Progenitor cell of endocrine pancreas (in vitro differentiated cells): Measurements from ENCODE around the gene MRPL43. TPM values are rescaled to one million over a fixed set of nuclear protein-coding genes. Genes with fewer than 3 reads are reported as not detected.

Experiments used
- DNase-seq: peaks from one replicate; pipeline ENCODE4 v3.0.0; 2021; ENCODE audit warnings: low spot score; ENCODE audit not compliant: unreplicated experiment
- H3K27ac Mint-ChIP-seq: 2 replicates; pipeline ENCODE4 v1.8.0; 2021; ENCODE audit warnings: mild to moderate bottlenecking, moderate library complexity, mixed read lengths
- H3K27me3 Mint-ChIP-seq: 2 replicates; pipeline ENCODE4 v1.8.0; 2021; ENCODE audit warnings: mixed read lengths
- H3K36me3 Mint-ChIP-seq: 2 replicates; pipeline ENCODE4 v1.8.0; 2022; ENCODE audit warnings: mixed read lengths; ENCODE audit not compliant: insufficient read depth
- H3K4me1 Mint-ChIP-seq: 2 replicates; pipeline ENCODE4 v1.8.0; 2021; ENCODE audit warnings: low read depth, mixed read lengths
- H3K4me3 Mint-ChIP-seq: 2 replicates; pipeline ENCODE4 v1.8.0; 2021; ENCODE audit warnings: low read depth, mild to moderate bottlenecking, moderate library complexity, mixed read lengths
- H3K9me3 Mint-ChIP-seq: 2 replicates; pipeline ENCODE4 v1.8.0; 2021; ENCODE audit warnings: low read depth, mixed read lengths
- CTCF ChIP-seq: fragments of 200-600 bp; sonication (generic); IDR thresholded peaks from one replicate; pipeline ENCODE4 v1.5.0; 2021; ENCODE audit warnings: antibody characterized with exemption, mild to moderate bottlenecking; ENCODE audit not compliant: unreplicated experiment
- total RNA-seq: library from RNA; stranded (reverse); gene quantifications from 2 replicates; pipeline ENCODE4 v1.2.1, GENCODE V29; 2021

MRPL43 gene
- total RNA-seq, 1 donor from 2014 or later = 70.7 TPM

GRCh38 chr10:101013365-101013825 lies 26.1 kb upstream of the MRPL43 start:
- H3K27me3 Mint-ChIP-seq = peaks cover 46% of the 10 kb centered on the region
- H3K4me3 Mint-ChIP-seq = no peak overlapping the region
- peaks cover 12% of the 10 kb centered on the region for H3K4me1 Mint-ChIP-seq
- H3K36me3 Mint-ChIP-seq = no peaks in the 10 kb centered on the region
- DNase-seq = no peak
- no peak overlapping the region for H3K27ac Mint-ChIP-seq
- H3K9me3 Mint-ChIP-seq = no peaks in the 10 kb centered on the region
- TF ChIP-seq CTCF = no peak

DNA sequence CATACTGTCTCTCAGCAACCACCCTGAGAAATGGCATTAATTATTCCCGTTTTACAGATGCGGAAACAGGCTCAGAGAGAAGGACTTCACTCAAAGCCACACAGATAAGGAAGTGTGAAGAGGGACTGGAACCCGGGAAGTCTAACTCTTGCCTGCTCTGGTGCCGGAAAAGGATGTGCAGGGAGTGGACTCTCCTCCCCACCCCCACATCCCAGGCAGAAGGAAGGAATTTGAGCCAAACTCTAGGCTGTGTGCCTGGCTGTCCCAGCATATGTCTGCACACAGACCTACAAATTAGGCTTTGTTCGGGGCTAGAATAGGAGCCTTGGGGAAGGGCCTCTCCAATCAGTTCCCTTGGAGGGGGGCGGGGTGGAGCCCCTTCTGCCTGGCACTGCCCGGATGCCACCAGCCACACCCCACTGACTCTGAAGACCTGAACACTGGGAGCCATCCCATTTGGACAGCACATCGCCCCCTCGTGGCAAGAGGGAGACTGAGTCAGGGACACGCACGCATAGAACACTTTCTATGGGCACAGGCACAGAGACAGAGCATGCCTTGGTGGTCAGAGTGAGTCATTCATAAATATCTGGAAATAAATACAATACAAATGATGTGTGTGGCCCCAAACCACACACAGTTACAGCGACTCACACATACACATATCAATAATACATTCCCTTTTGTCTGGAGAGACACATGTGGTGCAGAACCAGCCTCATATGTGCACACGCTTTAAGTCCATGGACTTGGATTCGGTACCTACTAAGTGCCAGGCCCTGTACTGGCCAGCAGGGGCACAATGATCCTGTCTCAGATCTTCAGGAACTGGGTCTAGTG lies 25.4 kb upstream of the MRPL43 start:
- H3K36me3 Mint-ChIP-seq = no peaks in the 10 kb centered on the region
- no peaks in the 10 kb centered on the region for H3K9me3 Mint-ChIP-seq
- peaks cover 39% of the 10 kb centered on the region for H3K27me3 Mint-ChIP-seq
- peak; percentile 58 for DNase-seq
- peak; percentile 84 for TF ChIP-seq CTCF
- H3K4me3 Mint-ChIP-seq = no peak overlapping the region
- no peak overlapping the region for H3K27ac Mint-ChIP-seq
- peaks cover 12% of the 10 kb centered on the region for H3K4me1 Mint-ChIP-seq

DNA sequence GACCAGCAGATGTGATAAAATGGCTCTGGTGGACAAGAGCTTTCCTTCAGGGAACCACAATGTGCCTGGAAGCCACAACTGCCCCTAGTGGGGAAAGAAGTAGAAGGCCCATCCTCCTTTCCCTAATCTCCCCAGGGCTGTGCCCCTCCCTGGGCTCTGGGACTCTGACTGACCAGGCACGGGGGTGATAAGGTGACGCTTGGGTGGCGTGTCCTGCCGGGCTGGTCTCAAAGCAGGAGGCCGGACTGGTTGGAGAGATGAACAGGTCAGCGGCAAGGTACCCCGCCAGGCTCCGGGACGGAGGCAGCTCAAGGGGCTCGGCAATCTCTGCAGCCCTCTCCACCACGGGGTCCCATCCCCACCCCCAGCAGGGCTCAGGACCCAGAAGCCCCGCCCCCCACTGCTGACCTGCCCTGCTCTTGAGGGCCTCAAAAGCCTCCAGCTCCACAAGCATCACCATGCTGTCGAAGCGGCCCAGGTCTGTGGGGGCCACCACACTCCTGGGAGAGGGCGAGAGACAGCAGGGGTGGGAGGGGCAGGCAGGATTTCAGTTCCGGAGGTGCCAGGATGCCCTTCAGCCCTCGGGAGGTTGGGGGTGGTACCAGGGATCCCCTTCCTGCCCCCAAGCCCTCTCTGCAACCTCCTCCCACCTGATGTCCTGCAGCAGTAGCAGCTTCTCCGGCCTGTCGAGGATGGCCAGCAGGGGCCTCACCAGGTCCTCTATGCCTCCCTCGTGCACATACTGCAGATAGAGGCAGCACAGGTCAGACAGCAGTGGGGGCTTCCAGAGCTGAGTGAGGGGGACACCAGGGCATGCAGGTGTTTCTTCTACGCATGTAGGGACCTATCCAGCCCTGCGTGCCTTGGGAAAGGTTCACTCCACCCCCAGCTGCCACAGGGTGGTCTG lies 24.5 kb upstream of the MRPL43 start:
- Mint-ChIP-seq H3K27me3 (peaks cover 30% of the 10 kb centered on the region), H3K4me1 (peaks cover 12% of the 10 kb centered on the region), H3K27ac (no peak overlapping the region), H3K4me3 (no peak overlapping the region), H3K9me3 (no peaks in the 10 kb centered on the region), H3K36me3 (no peaks in the 10 kb centered on the region)
- no peak for DNase-seq
- TF ChIP-seq CTCF = peak; percentile 50

- H3K36me3 Mint-ChIP-seq = peaks cover 2% of the 10 kb centered on the region
- peaks cover 19% of the 10 kb centered on the region for H3K27me3 Mint-ChIP-seq
- no peak for DNase-seq
- peaks cover 12% of the 10 kb centered on the region for H3K4me1 Mint-ChIP-seq
- no peak overlapping the region for H3K27ac Mint-ChIP-seq
- no peak for TF ChIP-seq CTCF
- H3K4me3 Mint-ChIP-seq = no peak overlapping the region
- no peaks in the 10 kb centered on the region for H3K9me3 Mint-ChIP-seq
These were observed 23.0 kb upstream of the MRPL43 start for GRCh38 chr10:101010329-101010728.

DNA sequence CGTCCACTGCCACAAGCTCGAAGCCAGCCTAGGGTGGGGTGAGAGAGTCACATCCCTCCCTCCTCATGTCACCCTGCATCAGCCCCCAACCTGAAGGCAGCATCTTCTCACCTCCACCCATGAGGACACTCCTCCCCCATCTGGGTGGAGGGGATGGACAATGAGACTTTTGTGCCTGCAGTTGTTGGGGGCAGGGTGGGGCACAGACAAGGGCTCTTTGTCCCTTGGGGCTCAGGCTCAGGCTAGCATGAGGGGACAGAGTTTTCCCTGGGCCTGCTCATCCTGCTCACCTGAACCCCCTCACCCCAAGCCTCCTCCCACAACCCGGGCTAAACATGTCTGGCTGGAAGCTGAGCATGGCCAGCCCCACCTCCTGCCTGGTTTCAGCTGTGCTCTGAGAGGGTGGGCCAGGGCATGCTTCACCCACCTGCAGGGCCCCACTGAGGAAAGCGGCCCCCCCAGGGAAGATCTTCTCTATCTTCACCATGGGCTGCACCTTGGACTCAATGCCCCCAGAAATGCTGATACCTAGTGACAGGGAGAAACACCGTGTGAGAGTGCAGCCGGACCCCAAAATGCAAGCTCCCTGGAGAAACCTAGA lies 21.6 kb upstream of the MRPL43 start:
- H3K36me3 Mint-ChIP-seq = peaks cover 5% of the 10 kb centered on the region
- H3K4me1 Mint-ChIP-seq = peaks cover 11% of the 10 kb centered on the region
- TF ChIP-seq CTCF = no peak
- H3K27ac Mint-ChIP-seq = no peak overlapping the region
- DNase-seq = no peak
- no peaks in the 10 kb centered on the region for H3K9me3 Mint-ChIP-seq
- H3K4me3 Mint-ChIP-seq = no peak overlapping the region
- H3K27me3 Mint-ChIP-seq = peaks cover 6% of the 10 kb centered on the region
